Osteoblast (primary cell): ENCODE data around the gene ARID3A. TPM values are rescaled to one million over a fixed set of nuclear protein-coding genes. Genes with fewer than 3 reads are reported as not detected.

Source experiments
- DNase-seq: peaks from one replicate; pipeline ENCODE4 v3.0.0; 2011; ENCODE audit warnings: low spot score, mixed read lengths; ENCODE audit not compliant: insufficient read length; ENCODE audit errors: missing footprints
- H2AFZ ChIP-seq: 2 replicates; pipeline ENCODE4 v1.6.0; 2011; ENCODE audit warnings: mild to moderate bottlenecking, low read length
- H3K27ac ChIP-seq: 2 replicates; pipeline ENCODE4 v1.5.1; 2011; ENCODE audit warnings: mild to moderate bottlenecking, low read depth, low read length, moderate library complexity
- H3K27me3 ChIP-seq: 2 replicates; pipeline ENCODE4 v1.6.0; 2012; ENCODE audit warnings: mild to moderate bottlenecking, control low read depth, inconsistent platforms, low read length, moderate library complexity; ENCODE audit not compliant: insufficient read depth
- H3K36me3 ChIP-seq: 2 replicates; pipeline ENCODE4 v1.5.1; 2011; ENCODE audit warnings: mild to moderate bottlenecking, low read length, control low read depth, moderate library complexity; ENCODE audit not compliant: insufficient read depth
- H3K4me1 ChIP-seq: 2 replicates; pipeline ENCODE4 v1.5.1; 2011; ENCODE audit warnings: mild to moderate bottlenecking, low read length, control low read depth, moderate library complexity; ENCODE audit not compliant: insufficient read depth
- H3K4me2 ChIP-seq: 2 replicates; pipeline ENCODE4 v1.6.0; 2011; ENCODE audit warnings: mild to moderate bottlenecking, low read length; ENCODE audit not compliant: insufficient read depth
- H3K4me3 ChIP-seq: fragments of 200-600 bp; sonication (generic); 3 replicates; pipeline ENCODE4 v1.5.1; 2012; ENCODE audit warnings: mild to moderate bottlenecking, low read length, inconsistent platforms; ENCODE audit not compliant: insufficient read depth
- H3K79me2 ChIP-seq: 2 replicates; pipeline ENCODE4 v1.6.0; 2012; ENCODE audit warnings: mild to moderate bottlenecking, low read length, control low read depth, inconsistent platforms; ENCODE audit not compliant: insufficient read depth
- H3K9me3 ChIP-seq: 2 replicates; pipeline ENCODE4 v1.5.1; 2011; ENCODE audit warnings: low read depth, low read length, control low read depth
- H4K20me1 ChIP-seq: 2 replicates; pipeline ENCODE4 v1.6.0; 2012; ENCODE audit warnings: mild to moderate bottlenecking, low read length, control low read depth; ENCODE audit not compliant: insufficient read depth
- CTCF ChIP-seq: IDR thresholded peaks from 2 replicates; pipeline ENCODE4 v1.5.1; 2011; ENCODE audit warnings: mild to moderate bottlenecking, low read depth, low read length, moderate library complexity; ENCODE audit errors: extremely low read depth
- total RNA-seq: library from RNA; depleted of rRNA; stranded (reverse); fragments of >200 nt; gene quantifications from 2 replicates; pipeline ENCODE4 v1.2.3, GENCODE V29; 2012

Gene ARID3A
- total RNA-seq, 1 donor = 21.7 TPM

- Histone ChIP-seq H3K27ac (peak overlapping the region; percentile 24), H3K4me2 (peak overlapping the region; percentile 83), H3K4me3 (peak overlapping the region; percentile 96), H3K9me3 (no peaks in the 10 kb centered on the region), H3K4me1 (peaks cover 5% of the 10 kb centered on the region), H3K36me3 (peaks cover 8% of the 10 kb centered on the region), H3K27me3 (no peaks in the 10 kb centered on the region), H3K79me2 (peaks cover 25% of the 10 kb centered on the region), H2AFZ (no peak overlapping the region), H4K20me1 (peaks cover 4% of the 10 kb centered on the region)
- DNase-seq = no peak
- TF ChIP-seq CTCF = no peak
These were observed 33.5 kb upstream of the ARID3A start for GRCh38 chr19:892243-892893.

- peak; percentile 100 for DNase-seq
- peak within 1 kb of the TSS; percentile 93 for H3K27ac ChIP-seq
- H3K27me3 ChIP-seq = no peaks in the 10 kb centered on the region
- H2AFZ ChIP-seq = peak within 1 kb of the TSS; percentile 88
- H4K20me1 ChIP-seq = peaks cover 4% of the 10 kb centered on the region
- H3K36me3 ChIP-seq = peaks cover 8% of the 10 kb centered on the region
- peak within 1 kb of the TSS; percentile 96 for H3K4me3 ChIP-seq
- H3K79me2 ChIP-seq = peaks cover 25% of the 10 kb centered on the region
- H3K9me3 ChIP-seq = no peaks in the 10 kb centered on the region
- peak within 1 kb of the TSS; percentile 83 for H3K4me2 ChIP-seq
- peaks cover 5% of the 10 kb centered on the region for H3K4me1 ChIP-seq
- no peak for TF ChIP-seq CTCF
These were observed 32.7 kb upstream of the ARID3A start, which contains the start of the genes MED16 and RNU6-9 for GRCh38 chr19:892894-893689. Gene MED16, minus strand, starts transcription at chr19:893187. Its CDS starts 2,056 bp downstream, at chr19:891131. Gene RNU6-9, plus strand, starts transcription at chr19:893484.

GRCh38 chr19:896434-896833 lies 29.4 kb upstream of the ARID3A start:
- Histone ChIP-seq H3K36me3 (peaks cover 8% of the 10 kb centered on the region), H3K79me2 (peaks cover 10% of the 10 kb centered on the region), H3K4me1 (peaks cover 5% of the 10 kb centered on the region), H3K9me3 (no peaks in the 10 kb centered on the region), H3K4me3 (no peak overlapping the region), H3K27ac (no peak overlapping the region), H3K27me3 (no peaks in the 10 kb centered on the region), H2AFZ (no peak overlapping the region), H4K20me1 (peaks cover 5% of the 10 kb centered on the region), H3K4me2 (no peak overlapping the region)
- peak; percentile 90 for DNase-seq
- TF ChIP-seq CTCF = no peak

GRCh38 chr19:896999-897398 lies 28.8 kb upstream of the ARID3A start:
- DNase-seq = no peak
- Histone ChIP-seq H3K4me3 (no peak overlapping the region), H3K79me2 (peaks cover 9% of the 10 kb centered on the region), H3K27ac (no peak overlapping the region), H3K4me1 (peaks cover 3% of the 10 kb centered on the region), H4K20me1 (peaks cover 9% of the 10 kb centered on the region), H3K4me2 (no peak overlapping the region), H3K27me3 (no peaks in the 10 kb centered on the region), H3K36me3 (peaks cover 12% of the 10 kb centered on the region), H2AFZ (no peak overlapping the region), H3K9me3 (no peaks in the 10 kb centered on the region)
- no peak for TF ChIP-seq CTCF
